SK-N-SH (cell line): ENCODE results near the gene DPH7.

Experiments used
- EZH2phosphoT487 ChIP-seq: fragments of 200-600 bp; sonication (generic); IDR thresholded peaks from 2 replicates; pipeline ENCODE4 v1.6.1; 2017; ENCODE audit warnings: low read depth, mixed run types, mild to moderate bottlenecking, antibody characterized with exemption, moderate library complexity, borderline replicate concordance
- NRF1 ChIP-seq: IDR thresholded peaks from 2 replicates; pipeline ENCODE4 v1.6.1; 2012; ENCODE audit warnings: low read depth, mild to moderate bottlenecking, low read length
- POLR2AphosphoS5 ChIP-seq: IDR thresholded peaks from 2 replicates; pipeline ENCODE4 v1.6.1; 2012; ENCODE audit warnings: low read depth, low read length
- TAF1 ChIP-seq: IDR thresholded peaks from 2 replicates; pipeline ENCODE4 v1.6.1; 2012; ENCODE audit warnings: low read depth, mild to moderate bottlenecking, low read length, moderate library complexity, borderline replicate concordance
- TCF12 ChIP-seq: IDR thresholded peaks from 2 replicates; pipeline ENCODE4 v1.4.0; 2012
- YY1 ChIP-seq: IDR thresholded peaks from 2 replicates; pipeline ENCODE4 v1.4.0; 2012; ENCODE audit warnings: low read depth, mild to moderate bottlenecking
- TF ChIP-seq, protein P1 (sequence below): fragments of 150-350 bp; IDR thresholded peaks from 2 replicates; pipeline ENCODE4 v1.6.1; 2017; ENCODE audit warnings: antibody characterized with exemption, low read length, low read depth, borderline replicate concordance
- TF ChIP-seq, protein P2 (sequence below): IDR thresholded peaks from 2 replicates; pipeline ENCODE4 v1.6.1; 2012; ENCODE audit warnings: mild to moderate bottlenecking, low read depth, low read length, moderate library complexity
- TF ChIP-seq, protein P3 (sequence below): fragments of 200-600 bp; sonication (generic); IDR thresholded peaks from 2 replicates; pipeline ENCODE4 v1.6.1; 2017; ENCODE audit warnings: antibody characterized with exemption, mild to moderate bottlenecking, moderate library complexity
- TF ChIP-seq, protein P4 (sequence below): IDR thresholded peaks from 2 replicates; pipeline ENCODE4 v1.4.0; 2012; ENCODE audit warnings: low read depth, borderline replicate concordance

DNA sequence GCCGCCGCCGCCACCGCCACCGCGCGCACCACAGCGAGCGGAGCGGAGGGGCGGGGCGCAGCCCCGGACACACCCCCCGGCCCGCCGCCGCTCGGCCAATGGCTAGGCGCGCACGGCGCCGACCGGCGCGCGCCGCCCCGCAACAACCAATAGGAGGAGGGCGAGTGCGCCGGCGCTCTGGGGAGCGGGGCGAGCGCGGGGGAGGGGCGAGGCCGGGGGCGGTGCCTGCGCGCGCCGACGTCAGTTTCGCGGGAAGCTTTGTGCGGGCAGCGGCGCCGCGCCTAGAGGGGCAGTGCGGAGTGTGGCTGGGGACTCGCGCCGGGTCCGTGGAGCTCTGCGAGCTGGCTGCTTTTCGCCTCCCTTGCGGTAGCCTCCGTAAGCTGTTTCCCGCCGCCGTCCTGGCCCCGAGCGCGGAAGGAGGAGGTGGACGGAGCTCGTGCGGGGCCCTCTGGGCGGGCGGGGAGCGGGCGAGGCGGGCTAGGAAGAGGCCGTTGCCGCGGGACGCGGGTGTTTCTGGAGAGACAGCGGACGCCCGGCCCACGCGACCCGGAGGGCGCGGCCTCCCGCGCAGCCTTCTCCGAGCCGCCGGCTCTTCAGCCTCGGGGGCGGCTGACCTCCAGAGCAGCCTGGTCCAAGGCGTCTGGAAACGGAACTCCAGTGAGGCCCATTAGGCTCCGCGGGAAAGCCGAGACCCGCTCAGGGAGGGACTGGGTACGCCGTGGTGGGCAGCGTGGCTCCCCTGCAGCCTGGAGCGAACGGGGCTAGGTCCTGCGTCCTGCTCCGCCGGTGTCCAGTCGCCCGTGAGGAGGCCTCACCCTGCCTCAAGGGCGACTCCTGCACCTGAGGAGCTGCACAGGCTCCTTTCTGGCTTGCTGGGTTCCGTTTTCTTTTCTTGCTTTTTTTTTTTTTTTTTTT, 12.0 kb upstream of the DPH7 start, which contains the start of gene ZMYND19:
- TF ChIP-seq, protein P1, sequence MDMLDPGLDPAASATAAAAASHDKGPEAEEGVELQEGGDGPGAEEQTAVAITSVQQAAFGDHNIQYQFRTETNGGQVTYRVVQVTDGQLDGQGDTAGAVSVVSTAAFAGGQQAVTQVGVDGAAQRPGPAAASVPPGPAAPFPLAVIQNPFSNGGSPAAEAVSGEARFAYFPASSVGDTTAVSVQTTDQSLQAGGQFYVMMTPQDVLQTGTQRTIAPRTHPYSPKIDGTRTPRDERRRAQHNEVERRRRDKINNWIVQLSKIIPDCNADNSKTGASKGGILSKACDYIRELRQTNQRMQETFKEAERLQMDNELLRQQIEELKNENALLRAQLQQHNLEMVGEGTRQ: no peak
- no peak for TF ChIP-seq TCF12
- peak; percentile 62; the same call in 1 of the 2 replicates for TF ChIP-seq TAF1
- TF ChIP-seq NRF1: peak; percentile 66
- TF ChIP-seq YY1: no peak
- TF ChIP-seq POLR2AphosphoS5: 0 out of 2 replicates have a peak, but pooled peaks have one; percentile 40
- TF ChIP-seq, protein P2, sequence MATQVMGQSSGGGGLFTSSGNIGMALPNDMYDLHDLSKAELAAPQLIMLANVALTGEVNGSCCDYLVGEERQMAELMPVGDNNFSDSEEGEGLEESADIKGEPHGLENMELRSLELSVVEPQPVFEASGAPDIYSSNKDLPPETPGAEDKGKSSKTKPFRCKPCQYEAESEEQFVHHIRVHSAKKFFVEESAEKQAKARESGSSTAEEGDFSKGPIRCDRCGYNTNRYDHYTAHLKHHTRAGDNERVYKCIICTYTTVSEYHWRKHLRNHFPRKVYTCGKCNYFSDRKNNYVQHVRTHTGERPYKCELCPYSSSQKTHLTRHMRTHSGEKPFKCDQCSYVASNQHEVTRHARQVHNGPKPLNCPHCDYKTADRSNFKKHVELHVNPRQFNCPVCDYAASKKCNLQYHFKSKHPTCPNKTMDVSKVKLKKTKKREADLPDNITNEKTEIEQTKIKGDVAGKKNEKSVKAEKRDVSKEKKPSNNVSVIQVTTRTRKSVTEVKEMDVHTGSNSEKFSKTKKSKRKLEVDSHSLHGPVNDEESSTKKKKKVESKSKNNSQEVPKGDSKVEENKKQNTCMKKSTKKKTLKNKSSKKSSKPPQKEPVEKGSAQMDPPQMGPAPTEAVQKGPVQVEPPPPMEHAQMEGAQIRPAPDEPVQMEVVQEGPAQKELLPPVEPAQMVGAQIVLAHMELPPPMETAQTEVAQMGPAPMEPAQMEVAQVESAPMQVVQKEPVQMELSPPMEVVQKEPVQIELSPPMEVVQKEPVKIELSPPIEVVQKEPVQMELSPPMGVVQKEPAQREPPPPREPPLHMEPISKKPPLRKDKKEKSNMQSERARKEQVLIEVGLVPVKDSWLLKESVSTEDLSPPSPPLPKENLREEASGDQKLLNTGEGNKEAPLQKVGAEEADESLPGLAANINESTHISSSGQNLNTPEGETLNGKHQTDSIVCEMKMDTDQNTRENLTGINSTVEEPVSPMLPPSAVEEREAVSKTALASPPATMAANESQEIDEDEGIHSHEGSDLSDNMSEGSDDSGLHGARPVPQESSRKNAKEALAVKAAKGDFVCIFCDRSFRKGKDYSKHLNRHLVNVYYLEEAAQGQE: no peak
- TF ChIP-seq, protein P3, sequence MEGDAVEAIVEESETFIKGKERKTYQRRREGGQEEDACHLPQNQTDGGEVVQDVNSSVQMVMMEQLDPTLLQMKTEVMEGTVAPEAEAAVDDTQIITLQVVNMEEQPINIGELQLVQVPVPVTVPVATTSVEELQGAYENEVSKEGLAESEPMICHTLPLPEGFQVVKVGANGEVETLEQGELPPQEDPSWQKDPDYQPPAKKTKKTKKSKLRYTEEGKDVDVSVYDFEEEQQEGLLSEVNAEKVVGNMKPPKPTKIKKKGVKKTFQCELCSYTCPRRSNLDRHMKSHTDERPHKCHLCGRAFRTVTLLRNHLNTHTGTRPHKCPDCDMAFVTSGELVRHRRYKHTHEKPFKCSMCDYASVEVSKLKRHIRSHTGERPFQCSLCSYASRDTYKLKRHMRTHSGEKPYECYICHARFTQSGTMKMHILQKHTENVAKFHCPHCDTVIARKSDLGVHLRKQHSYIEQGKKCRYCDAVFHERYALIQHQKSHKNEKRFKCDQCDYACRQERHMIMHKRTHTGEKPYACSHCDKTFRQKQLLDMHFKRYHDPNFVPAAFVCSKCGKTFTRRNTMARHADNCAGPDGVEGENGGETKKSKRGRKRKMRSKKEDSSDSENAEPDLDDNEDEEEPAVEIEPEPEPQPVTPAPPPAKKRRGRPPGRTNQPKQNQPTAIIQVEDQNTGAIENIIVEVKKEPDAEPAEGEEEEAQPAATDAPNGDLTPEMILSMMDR: no peak
- TF ChIP-seq, protein P4, sequence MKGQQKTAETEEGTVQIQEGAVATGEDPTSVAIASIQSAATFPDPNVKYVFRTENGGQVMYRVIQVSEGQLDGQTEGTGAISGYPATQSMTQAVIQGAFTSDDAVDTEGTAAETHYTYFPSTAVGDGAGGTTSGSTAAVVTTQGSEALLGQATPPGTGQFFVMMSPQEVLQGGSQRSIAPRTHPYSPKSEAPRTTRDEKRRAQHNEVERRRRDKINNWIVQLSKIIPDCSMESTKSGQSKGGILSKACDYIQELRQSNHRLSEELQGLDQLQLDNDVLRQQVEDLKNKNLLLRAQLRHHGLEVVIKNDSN: no peak
- no peak for TF ChIP-seq EZH2phosphoT487
